A673 (cell line): Measurements from ENCODE around the gene P4HA1. TPM values are rescaled to one million over a fixed set of nuclear protein-coding genes. Genes with fewer than 3 reads are reported as not detected.

Experiments
- BruUV-seq: library from RNA; stranded (reverse); fragments of 400-500 nt; replicated peaks from 2 replicates; lab custom pipeline; 2021; lab: Mats Ljungman, UMichigan
- CTCF ChIA-PET: fragments of 300-600 bp; sonication (Branson Sonifier 250); formaldehyde crosslinking; loops from one replicate; lab custom pipeline; 2022; ENCODE audit warnings: antibody characterized with exemption; lab: Charles Lee
- POLR2A ChIA-PET: fragments of 300-600 bp; sonication (Branson Sonifier 250); formaldehyde crosslinking; loops from one replicate; lab custom pipeline; 2022; ENCODE audit warnings: antibody characterized with exemption; ENCODE audit not compliant: low non-redundant PET; lab: Charles Lee
- DNase-seq: peaks from one replicate; pipeline ENCODE4 v3.0.0-alpha.2; 2015; ENCODE audit warnings: low spot score
- H3K27ac ChIP-seq: fragments of 200-600 bp; sonication (generic); 2 replicates; pipeline ENCODE4 v1.5.1; 2016; ENCODE audit warnings: mixed run types, low read depth, mild to moderate bottlenecking, mixed read lengths, antibody characterized with exemption, low read length; ENCODE audit not compliant: poor library complexity, severe bottlenecking
- H3K27me3 ChIP-seq: fragments of 200-600 bp; sonication (generic); replicated peaks from 2 replicates; pipeline ENCODE4 v1.6.1; 2017; ENCODE audit warnings: mixed run types, low read depth, mild to moderate bottlenecking, mixed read lengths, antibody characterized with exemption, low read length; ENCODE audit not compliant: insufficient read depth, poor library complexity
- H3K36me3 ChIP-seq: fragments of 200-600 bp; sonication (generic); 2 replicates; pipeline ENCODE4 v1.6.1; 2016; ENCODE audit warnings: mixed run types, mild to moderate bottlenecking, mixed read lengths, antibody characterized with exemption, low read length; ENCODE audit not compliant: insufficient read depth, poor library complexity, severe bottlenecking
- H3K4me1 ChIP-seq: fragments of 200-600 bp; sonication (generic); 2 replicates; pipeline ENCODE4 v1.6.1; 2017; ENCODE audit warnings: mixed run types, mild to moderate bottlenecking, mixed read lengths, antibody characterized with exemption, low read length; ENCODE audit not compliant: insufficient read depth, poor library complexity, severe bottlenecking
- H3K4me3 ChIP-seq: fragments of 200-600 bp; sonication (generic); 2 replicates; pipeline ENCODE4 v1.5.1; 2016; ENCODE audit warnings: low read depth, mixed run types, mild to moderate bottlenecking, mixed read lengths, low read length; ENCODE audit not compliant: poor library complexity, severe bottlenecking
- H3K9me3 ChIP-seq: fragments of 200-600 bp; sonication (generic); 2 replicates; pipeline ENCODE4 v1.6.1; 2016; ENCODE audit warnings: mixed run types, low read depth, mild to moderate bottlenecking, mixed read lengths, antibody characterized with exemption, low read length; ENCODE audit not compliant: poor library complexity, severe bottlenecking
- CTCF ChIP-seq: fragments of 300-800, 200-600 bp; sonication (generic); conservative IDR thresholded peaks from 2 replicates; pipeline ENCODE4 v1.5.1; 2017; ENCODE audit warnings: low read depth, mild to moderate bottlenecking, antibody characterized with exemption, low read length, moderate library complexity, mixed read lengths
- EZH2 ChIP-seq: fragments of 200-600 bp; sonication (generic); IDR thresholded peaks from 2 replicates; pipeline ENCODE4 v1.6.1; 2017; ENCODE audit warnings: borderline replicate concordance, low read depth, mild to moderate bottlenecking, mixed read lengths, antibody characterized with exemption, low read length; ENCODE audit not compliant: poor library complexity, severe bottlenecking
- intact Hi-C: fragments of 100-400 bp; cut with micrococcal nuclease; formaldehyde crosslinking; loops from one replicate; pipeline ENCODE4 v1.10.0; 2022; ENCODE audit not compliant: unreplicated experiment
- total RNA-seq: library from RNA; stranded (reverse); gene quantifications from 2 replicates; pipeline ENCODE4 v1.2.3, GENCODE V29; 2021

The P4HA1 gene
- total RNA-seq, 1 experiment from 2014 or later: 36.5 TPM

- Histone ChIP-seq H3K36me3 (peaks cover 68% of the 10 kb centered on the region), H3K9me3 (no peaks in the 10 kb centered on the region), H3K4me1 (peaks cover 5% of the 10 kb centered on the region), H3K27me3 (no peaks in the 10 kb centered on the region), H3K27ac (no peak overlapping the region), H3K4me3 (no peak overlapping the region)
- BruUV-seq: no TSS peak
- DNase-seq: no peak
- TF ChIP-seq EZH2 (no peak), CTCF (no peak)
- ChIA-PET CTCF (no interaction called here), POLR2A (no interaction called here)
- intact Hi-C loops: no loop called here
Observed at GRCh38 chr10:73136627-73137026, 40.0 kb upstream of the P4HA1 start.

GRCh38 chr10:73134727-73135126 lies 38.1 kb upstream of the P4HA1 start:
- Histone ChIP-seq H3K27me3 (no peaks in the 10 kb centered on the region), H3K27ac (no peak overlapping the region), H3K4me3 (no peak overlapping the region), H3K9me3 (no peaks in the 10 kb centered on the region), H3K36me3 (peaks cover 69% of the 10 kb centered on the region), H3K4me1 (peaks cover 9% of the 10 kb centered on the region)
- CTCF ChIA-PET: no interaction called here
- no TSS peak for BruUV-seq
- intact Hi-C loops: no loop called here
- POLR2A ChIA-PET: no interaction called here
- no peak for TF ChIP-seq CTCF
- no peak for TF ChIP-seq EZH2
- no peak for DNase-seq

GRCh38 chr10:73131913-73132686 lies 35.4 kb upstream of the P4HA1 start:
- no peak for DNase-seq
- BruUV-seq: no TSS peak
- ChIA-PET POLR2A (no interaction called here), CTCF (no interaction called here)
- Histone ChIP-seq H3K4me1 (peaks cover 9% of the 10 kb centered on the region), H3K27ac (no peak overlapping the region), H3K36me3 (peaks cover 66% of the 10 kb centered on the region), H3K4me3 (no peak overlapping the region), H3K9me3 (no peaks in the 10 kb centered on the region), H3K27me3 (no peaks in the 10 kb centered on the region)
- TF ChIP-seq CTCF (no peak), EZH2 (no peak)
- intact Hi-C loops: no loop called here
